NOMO-1 treated with DMSO at 0.1 percent for 48 hours (cell line): ENCODE data around the gene CMIP.

Source experiments
- DNase-seq: peaks from one replicate; lab custom pipeline; 2025; ENCODE audit not compliant: unreplicated experiment; lab: John Stamatoyannopoulos, UW

The CMIP gene

GRCh38 chr16:81633147-81633619, 188.6 kb downstream of the CMIP start:
- no peak for DNase-seq

GRCh38 chr16:81633680-81634379, 189.2 kb downstream of the CMIP start:
- no peak for DNase-seq

- DNase-seq = no peak
Measured at GRCh38 chr16:81634380-81635062, 189.9 kb downstream of the CMIP start.

DNA sequence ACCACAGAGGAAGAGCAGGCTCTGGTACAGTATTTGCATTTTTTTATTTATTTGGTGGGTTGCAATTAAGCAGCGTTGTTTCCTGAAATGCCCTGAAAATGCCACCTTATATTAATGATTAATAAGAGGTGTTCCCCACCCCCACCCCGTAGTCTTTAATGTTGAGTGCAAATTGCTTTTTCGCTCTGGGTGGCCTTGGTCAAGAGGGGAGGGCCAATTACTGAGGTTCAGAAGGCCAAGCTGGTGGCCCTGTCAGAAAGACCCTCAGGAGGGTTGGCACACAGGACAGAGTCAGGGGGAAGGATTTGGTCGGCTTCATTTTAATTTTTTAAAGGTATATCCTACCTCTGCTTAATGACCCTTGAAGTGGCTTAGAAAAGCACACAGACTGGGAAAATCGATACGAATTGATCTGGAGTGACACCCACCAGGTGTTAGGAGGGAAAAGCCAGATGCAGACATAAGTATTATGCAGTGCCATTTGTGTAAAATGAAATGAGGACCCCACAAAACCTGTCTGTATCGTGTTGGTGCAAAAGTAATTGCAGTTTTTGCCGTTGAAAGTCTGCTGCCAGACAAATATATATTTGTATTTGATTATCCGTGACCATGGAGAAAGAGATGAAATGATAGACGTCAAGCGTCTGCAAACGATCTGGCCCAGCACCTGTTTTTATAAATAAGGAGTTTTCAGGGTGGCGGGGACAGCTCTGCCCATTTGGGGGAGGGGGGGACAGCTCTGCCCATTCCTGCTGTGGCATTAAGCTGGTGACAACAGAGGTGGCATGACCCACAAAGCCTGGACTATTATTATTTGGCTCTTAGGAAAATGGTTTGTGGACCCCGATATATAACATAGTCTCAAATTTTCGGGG, 190.7 kb downstream of the CMIP start:
- DNase-seq = no peak

- DNase-seq = peak; percentile 35
Measured at GRCh38 chr16:81636298-81636993, 191.8 kb downstream of the CMIP start.

- DNase-seq = no peak
Measured at GRCh38 chr16:81637336-81638235, 193.0 kb downstream of the CMIP start.

GRCh38 chr16:81638286-81638945, 193.8 kb downstream of the CMIP start:
- no peak for DNase-seq

DNA sequence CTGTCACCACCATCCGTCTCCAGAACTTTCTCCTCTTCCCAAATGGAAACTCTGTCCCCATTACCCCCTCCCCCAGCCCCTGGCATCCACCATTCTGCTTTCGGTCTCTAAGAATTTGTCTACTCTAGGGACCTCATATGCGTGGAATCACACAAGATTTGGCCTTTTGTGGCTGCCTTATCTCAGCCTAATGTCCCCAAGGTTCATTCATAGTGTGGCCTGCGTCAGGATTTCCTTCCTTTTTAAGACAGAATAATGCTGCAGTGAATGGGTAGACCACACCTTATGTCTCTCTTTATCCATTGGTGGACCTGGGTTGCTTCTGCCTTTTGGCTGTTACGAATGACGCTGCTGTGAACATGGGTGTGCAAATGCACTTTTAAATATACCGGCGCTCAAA, 194.7 kb downstream of the CMIP start:
- DNase-seq = no peak

GRCh38 chr16:81639931-81640680, 195.5 kb downstream of the CMIP start:
- no peak for DNase-seq

- no peak for DNase-seq
Measured at GRCh38 chr16:81640681-81641070, 196.1 kb downstream of the CMIP start.

GRCh38 chr16:81641395-81642106, 196.9 kb downstream of the CMIP start:
- DNase-seq = no peak

- no peak for DNase-seq
Measured at GRCh38 chr16:81642107-81642436, 197.5 kb downstream of the CMIP start.

GRCh38 chr16:81642943-81643342, 198.3 kb downstream of the CMIP start:
- no peak for DNase-seq

- DNase-seq = no peak
Measured at GRCh38 chr16:81645266-81645694, 200.7 kb downstream of the CMIP start.

DNA sequence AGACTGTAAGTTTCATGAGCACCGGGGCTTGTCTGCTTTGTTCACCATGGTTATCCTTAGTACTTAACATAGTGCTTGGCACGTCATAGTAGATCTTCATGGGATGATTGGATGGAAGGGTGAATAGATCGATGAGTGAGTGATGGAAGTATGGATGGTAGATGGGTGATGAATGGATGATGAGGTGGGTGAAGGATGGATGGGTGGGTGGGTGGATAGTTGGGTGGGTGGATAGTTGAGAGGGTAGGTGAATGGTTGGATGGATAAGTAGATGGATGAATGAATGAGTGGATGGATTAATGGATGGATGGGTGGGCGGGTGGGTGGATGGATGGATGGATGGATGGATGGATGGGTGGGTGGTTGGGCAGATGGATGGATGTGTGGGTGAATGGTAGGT, 201.3 kb downstream of the CMIP start:
- no peak for DNase-seq

- no peak for DNase-seq
Measured at GRCh38 chr16:81646561-81646960, 202.0 kb downstream of the CMIP start.

DNA sequence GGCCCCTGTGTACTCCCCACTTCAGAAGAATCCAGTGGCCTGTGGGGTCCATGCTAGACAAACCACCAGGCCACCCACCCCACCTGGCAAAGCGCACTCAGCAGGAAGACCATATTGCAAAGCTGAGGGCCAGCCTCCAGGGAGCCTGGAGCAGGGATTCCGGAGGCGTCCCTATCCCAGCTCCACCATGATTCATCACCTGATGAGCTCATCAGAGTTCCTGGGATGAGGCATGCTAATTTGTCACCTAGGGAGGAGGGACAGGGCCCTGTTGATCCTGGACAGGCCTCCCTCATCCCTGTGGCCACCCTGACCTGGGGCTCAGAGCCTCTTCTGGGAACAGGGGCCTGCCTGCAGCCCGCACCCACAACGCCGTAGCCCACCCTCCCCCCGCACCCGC, 202.9 kb downstream of the CMIP start:
- no peak for DNase-seq

GRCh38 chr16:81649561-81650184, 205.1 kb downstream of the CMIP start:
- no peak for DNase-seq
